ENCODE results near the gene EFCAB12.

EFCAB12 gene

DNA sequence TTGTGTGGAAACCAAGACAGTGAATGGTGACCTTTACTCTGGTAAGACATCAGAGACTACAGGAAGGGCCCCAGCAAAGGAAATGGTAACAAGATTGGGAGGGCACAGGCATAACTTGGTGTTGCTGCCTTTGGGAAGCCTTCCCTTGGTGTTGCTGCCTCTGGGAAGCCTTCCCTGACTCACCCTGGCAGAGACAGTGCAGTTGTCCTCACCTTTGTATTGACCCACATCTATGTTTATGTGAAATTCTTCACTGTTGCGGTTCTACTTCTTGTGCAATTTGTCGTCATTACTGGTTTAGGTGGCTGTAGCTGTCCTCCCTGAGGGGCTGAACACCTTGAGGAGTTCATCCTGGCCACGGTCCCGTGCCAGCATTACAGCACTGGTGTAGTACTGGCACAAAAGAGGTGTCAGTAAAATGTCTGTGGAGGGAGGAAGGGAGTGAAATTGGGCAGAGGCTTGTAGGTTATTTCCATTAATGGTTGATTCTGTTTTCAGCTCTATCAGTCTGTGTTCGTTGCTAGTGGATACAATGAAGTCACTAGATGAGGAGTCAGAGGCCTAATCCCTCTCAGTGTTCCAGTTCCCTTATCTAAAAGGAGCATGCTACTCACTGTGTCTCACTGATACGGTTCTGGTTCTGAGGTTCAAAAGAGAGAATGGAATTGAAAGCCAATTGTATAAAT is 33.2 kb upstream of the EFCAB12 start:
- DNase-seq (ENCODE audit: low spot score), result no peak
- in situ Hi-C loops (cut with MboI; ENCODE audit: low sequenced_read_pairs, unreplicated experiment), result no loop called here
- TF ChIP-seq, protein P1, sequence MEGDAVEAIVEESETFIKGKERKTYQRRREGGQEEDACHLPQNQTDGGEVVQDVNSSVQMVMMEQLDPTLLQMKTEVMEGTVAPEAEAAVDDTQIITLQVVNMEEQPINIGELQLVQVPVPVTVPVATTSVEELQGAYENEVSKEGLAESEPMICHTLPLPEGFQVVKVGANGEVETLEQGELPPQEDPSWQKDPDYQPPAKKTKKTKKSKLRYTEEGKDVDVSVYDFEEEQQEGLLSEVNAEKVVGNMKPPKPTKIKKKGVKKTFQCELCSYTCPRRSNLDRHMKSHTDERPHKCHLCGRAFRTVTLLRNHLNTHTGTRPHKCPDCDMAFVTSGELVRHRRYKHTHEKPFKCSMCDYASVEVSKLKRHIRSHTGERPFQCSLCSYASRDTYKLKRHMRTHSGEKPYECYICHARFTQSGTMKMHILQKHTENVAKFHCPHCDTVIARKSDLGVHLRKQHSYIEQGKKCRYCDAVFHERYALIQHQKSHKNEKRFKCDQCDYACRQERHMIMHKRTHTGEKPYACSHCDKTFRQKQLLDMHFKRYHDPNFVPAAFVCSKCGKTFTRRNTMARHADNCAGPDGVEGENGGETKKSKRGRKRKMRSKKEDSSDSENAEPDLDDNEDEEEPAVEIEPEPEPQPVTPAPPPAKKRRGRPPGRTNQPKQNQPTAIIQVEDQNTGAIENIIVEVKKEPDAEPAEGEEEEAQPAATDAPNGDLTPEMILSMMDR (IDR thresholded peaks at IDR 0.05; ENCODE audit: borderline replicate concordance, control extremely low read depth, extremely low read depth, insufficient read depth, missing control alignments), result no peak

DNA sequence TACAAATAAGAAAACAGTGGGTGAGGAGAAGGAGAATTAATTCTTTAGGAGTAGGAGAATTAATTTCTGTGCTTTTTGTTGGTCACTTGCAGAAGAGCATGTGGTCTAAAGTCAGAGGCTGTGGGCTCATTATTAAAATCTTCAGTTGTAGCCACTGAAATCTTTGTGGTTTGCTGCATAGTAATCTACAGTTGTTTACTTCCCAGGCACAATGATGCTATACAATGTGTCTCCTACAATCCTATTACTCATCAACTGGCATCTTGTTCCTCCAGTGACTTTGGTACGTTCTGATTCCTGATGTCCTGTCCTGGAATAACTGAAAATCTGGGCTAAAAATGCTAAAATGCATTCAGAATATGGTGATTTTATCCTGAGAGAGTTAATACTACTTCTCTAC is 32.6 kb upstream of the EFCAB12 start:
- TF ChIP-seq, protein P1 (IDR thresholded peaks at IDR 0.05; ENCODE audit: borderline replicate concordance, control extremely low read depth, extremely low read depth, insufficient read depth, missing control alignments), result no peak
- in situ Hi-C loops (cut with MboI; ENCODE audit: low sequenced_read_pairs, unreplicated experiment), result no loop called here
- no peak for DNase-seq (ENCODE audit: low spot score)

DNA sequence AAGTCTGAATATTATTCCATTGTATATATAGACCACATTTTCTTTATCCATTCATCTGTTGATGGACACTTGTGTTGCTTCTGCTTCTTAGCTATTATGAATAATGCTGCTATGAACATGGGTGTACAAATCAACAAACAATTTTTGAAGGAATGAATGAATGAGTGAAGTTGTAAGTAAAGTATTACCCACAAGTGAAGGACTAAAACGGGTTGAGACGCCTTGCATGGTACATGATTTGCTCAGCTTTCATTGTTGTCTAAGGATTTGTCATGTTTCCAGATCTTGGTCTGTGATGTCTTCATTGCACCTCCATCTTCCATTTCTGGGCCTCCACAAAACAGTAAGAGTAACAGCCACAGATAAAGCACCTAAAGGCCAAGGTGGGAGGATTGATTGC is 32.1 kb upstream of the EFCAB12 start:
- in situ Hi-C loops (cut with MboI; ENCODE audit: low sequenced_read_pairs, unreplicated experiment), result no loop called here
- TF ChIP-seq, protein P1 (IDR thresholded peaks at IDR 0.05; ENCODE audit: borderline replicate concordance, control extremely low read depth, extremely low read depth, insufficient read depth, missing control alignments), result no peak
- DNase-seq (ENCODE audit: low spot score), result no peak

DNA sequence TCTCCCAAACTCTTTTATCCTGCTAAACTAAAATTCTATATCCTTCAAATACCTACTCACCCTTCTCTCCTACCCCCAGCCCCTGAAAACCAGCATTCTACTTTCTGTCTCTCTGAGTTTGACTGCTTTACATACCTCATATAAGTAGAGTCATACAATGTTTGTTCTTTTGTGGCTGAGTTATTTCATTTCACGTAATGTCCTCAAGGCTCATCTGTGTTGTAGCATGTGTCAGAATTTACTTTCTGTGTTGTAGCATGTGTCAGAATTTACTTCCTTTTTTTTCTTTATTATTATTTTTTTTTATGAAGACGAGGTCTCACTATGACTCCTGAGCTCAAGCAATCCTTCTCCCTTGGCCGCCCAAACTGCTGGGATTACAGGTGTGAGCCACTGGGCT is 31.7 kb upstream of the EFCAB12 start:
- in situ Hi-C loops (cut with MboI; ENCODE audit: low sequenced_read_pairs, unreplicated experiment), result no loop called here
- DNase-seq (ENCODE audit: low spot score), result no peak
- TF ChIP-seq, protein P1 (IDR thresholded peaks at IDR 0.05; ENCODE audit: borderline replicate concordance, control extremely low read depth, extremely low read depth, insufficient read depth, missing control alignments), result no peak

DNA sequence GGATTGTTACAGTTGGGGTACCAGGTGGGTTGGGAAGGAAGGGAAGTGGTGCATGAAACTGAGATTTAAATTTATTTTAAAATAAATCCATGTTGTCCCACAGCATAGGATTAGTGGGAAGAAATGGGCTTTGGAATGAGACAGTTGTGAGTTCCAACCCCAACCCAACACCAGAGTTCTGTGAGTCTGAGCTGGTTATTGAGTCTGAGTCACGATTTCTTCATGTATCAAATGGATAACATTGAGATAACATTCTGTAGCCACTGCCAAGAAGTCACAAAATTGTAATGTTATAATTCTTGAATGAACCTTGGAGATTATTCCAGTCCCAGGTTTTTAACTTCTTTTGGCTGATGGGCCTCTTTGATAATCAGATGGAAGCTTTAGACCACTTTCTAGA is 25.3 kb upstream of the EFCAB12 start:
- in situ Hi-C loops (cut with MboI; ENCODE audit: low sequenced_read_pairs, unreplicated experiment), result no loop called here
- no peak for DNase-seq (ENCODE audit: low spot score)
- TF ChIP-seq, protein P1 (IDR thresholded peaks at IDR 0.05; ENCODE audit: borderline replicate concordance, control extremely low read depth, extremely low read depth, insufficient read depth, missing control alignments), result no peak

DNA sequence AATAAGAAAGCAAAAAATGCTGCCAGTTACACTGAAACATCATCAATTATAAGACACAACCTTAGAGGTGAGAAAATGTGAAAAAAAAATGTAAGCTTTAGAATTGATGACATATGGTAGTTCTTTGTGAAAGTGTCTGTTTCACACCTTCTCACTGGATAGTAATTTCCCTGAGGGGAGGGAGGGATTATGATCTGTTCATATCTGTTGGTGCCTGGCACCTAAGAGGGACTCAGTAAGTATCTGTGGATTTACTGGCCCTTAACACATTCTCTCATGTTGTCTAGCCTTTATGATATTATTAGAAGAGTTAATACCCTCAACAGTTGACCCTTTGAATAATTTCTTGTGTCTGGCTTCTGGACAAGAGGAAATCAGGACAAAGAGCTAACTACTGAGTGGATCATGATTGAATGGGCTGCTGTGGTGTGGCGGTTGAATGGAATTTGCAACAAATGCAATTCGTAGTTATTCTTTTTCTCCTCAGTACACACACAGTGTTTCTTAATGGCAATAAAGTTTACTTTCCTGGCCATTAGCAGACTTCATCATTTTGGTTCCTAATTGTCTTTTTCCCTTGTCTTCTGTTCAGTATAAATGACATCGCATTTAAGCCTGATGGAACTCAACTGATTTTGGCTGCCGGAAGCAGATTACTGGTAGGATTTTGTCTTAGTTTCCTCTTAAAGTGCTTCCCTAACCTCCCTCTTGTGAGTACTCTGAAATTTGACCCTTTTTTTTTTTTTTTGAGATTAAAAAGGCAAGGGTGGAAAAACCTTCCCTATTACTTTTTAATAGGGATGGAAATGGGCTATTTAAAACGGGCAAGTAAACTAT is 21.1 kb upstream of the EFCAB12 start:
- in situ Hi-C loops (cut with MboI; ENCODE audit: low sequenced_read_pairs, unreplicated experiment), result no loop called here
- TF ChIP-seq, protein P1 (IDR thresholded peaks at IDR 0.05; ENCODE audit: borderline replicate concordance, control extremely low read depth, extremely low read depth, insufficient read depth, missing control alignments), result no peak
- no peak for DNase-seq (ENCODE audit: low spot score)

Measured in GM13976 (cell line).